Upper lobe of left lung (tissue), 4 donors: ENCODE data around the gene TTC39A.

Source experiments
- CTCF ChIP-seq, 6 experiments: fragments of 450-650 bp in 4 of 6; fragments of 200-600 bp in 2 of 6; sonication (generic) in 2 of 6; IDR thresholded peaks; one replicate each; pipeline ENCODE4 v1.5.1; 2016 to 2019; ENCODE audit warnings: antibody characterized with exemption in 6 of 6
- EP300 ChIP-seq, 4 donors: sonication (generic); formaldehyde crosslinking; IDR thresholded peaks; one replicate each; pipeline ENCODE4 v1.5.1; 2017; ENCODE audit warnings: antibody characterized with exemption in 4 of 4, control low read depth in 2 of 4
- POLR2A ChIP-seq, 4 donors: fragments of 450-650 bp; IDR thresholded peaks; one replicate each; pipeline ENCODE4 v1.5.1; 2016 to 2017; ENCODE audit warnings: antibody characterized with exemption in 4 of 4, mild to moderate bottlenecking in 2 of 4

DNA sequence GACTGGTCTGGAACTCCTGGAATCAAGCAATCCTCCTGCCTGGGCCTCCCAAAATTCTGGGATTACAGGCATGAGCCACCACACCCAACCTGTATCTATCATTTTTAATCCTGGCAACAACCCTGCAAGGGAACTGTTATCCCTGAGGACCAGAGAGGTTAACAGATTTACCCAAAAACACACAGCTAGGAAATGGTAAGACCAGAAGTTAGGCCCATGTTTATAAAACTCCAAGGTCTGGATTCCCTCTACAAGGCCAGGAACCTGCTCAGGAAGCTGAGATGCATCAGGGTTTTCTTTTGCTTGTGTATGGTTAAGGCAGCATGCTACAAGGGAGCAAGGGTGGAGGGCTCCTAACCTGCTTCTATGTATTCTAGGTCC, 17.8 kb upstream of the TTC39A start:
- TF ChIP-seq CTCF (IDR thresholded peaks at IDR 0.05) (no peak), POLR2A (IDR thresholded peaks at IDR 0.05) (no peak), EP300 (IDR thresholded peaks at IDR 0.05) (no peak)
